HepG2 (cell line): Measurements from ENCODE around the gene NOP9. TPM values are rescaled to one million over a fixed set of nuclear protein-coding genes. Genes with fewer than 3 reads are reported as not detected.

Experiments used
- JARID2 ChIP-seq: sonication (generic); formaldehyde crosslinking; IDR thresholded peaks from 2 replicates; pipeline ENCODE4 v1.8.1; 2023; ENCODE audit warnings: missing genetic modification reagents, inconsistent platforms; ENCODE audit not compliant: insufficient replicate concordance
- KLF6 ChIP-seq: IDR thresholded peaks from 2 replicates; pipeline ENCODE4 v1.8.0; 2016; ENCODE audit warnings: missing biosample characterization, missing genetic modification reagents
- MEIS1 ChIP-seq: sonication (generic); formaldehyde crosslinking; IDR thresholded peaks from 2 replicates; pipeline ENCODE4 v1.9.0; 2021; ENCODE audit warnings: mild to moderate bottlenecking, missing genetic modification reagents, moderate library complexity, borderline replicate concordance
- MIER2 ChIP-seq: IDR thresholded peaks from 2 replicates; pipeline ENCODE4 v1.6.1; 2016; ENCODE audit warnings: missing biosample characterization, missing genetic modification reagents
- MTA3 ChIP-seq: sonication (generic); formaldehyde crosslinking; IDR thresholded peaks from 2 replicates; pipeline ENCODE4 v1.4.0; 2020; ENCODE audit warnings: missing genetic modification reagents
- NR0B2 ChIP-seq: sonication (generic); formaldehyde crosslinking; IDR thresholded peaks from 2 replicates; pipeline ENCODE4 v1.4.0; 2020; ENCODE audit warnings: mild to moderate bottlenecking, missing genetic modification reagents
- PBX2 ChIP-seq: IDR thresholded peaks from 2 replicates; pipeline ENCODE4 v1.6.1; 2016; ENCODE audit warnings: control low read depth
- POGZ ChIP-seq: sonication (generic); formaldehyde crosslinking; IDR thresholded peaks from 2 replicates; pipeline ENCODE4 v1.4.0; 2020; ENCODE audit warnings: mild to moderate bottlenecking, missing genetic modification reagents
- TGIF2 ChIP-seq: IDR thresholded peaks from 2 replicates; pipeline ENCODE4 v1.6.1; 2016; ENCODE audit warnings: control low read depth, missing compliant biosample characterization
- XRCC5 ChIP-seq: fragments of 200-400 bp; formaldehyde crosslinking; optimal IDR thresholded peaks from 2 replicates; pipeline ENCODE3; 2017; ENCODE audit warnings: mild to moderate bottlenecking, low read length
- ZBTB26 ChIP-seq: IDR thresholded peaks from 2 replicates; pipeline ENCODE4 v1.6.1; 2016; ENCODE audit warnings: missing compliant biosample characterization, missing genetic modification reagents, borderline replicate concordance
- ZFP36L1 ChIP-seq: sonication (generic); formaldehyde crosslinking; IDR thresholded peaks from 2 replicates; pipeline ENCODE4 v1.8.0; 2022; ENCODE audit warnings: mild to moderate bottlenecking, missing genetic modification reagents, moderate library complexity
- ZNF180 ChIP-seq: sonication (generic); formaldehyde crosslinking; IDR thresholded peaks from 2 replicates; pipeline ENCODE4 v1.4.0; 2020; ENCODE audit warnings: low read depth, missing genetic modification reagents, borderline replicate concordance
- ZNF451 ChIP-seq: sonication (generic); formaldehyde crosslinking; IDR thresholded peaks from 2 replicates; pipeline ENCODE4 v1.5.0; 2020; ENCODE audit warnings: mild to moderate bottlenecking, missing genetic modification reagents
- ZNF597 ChIP-seq: sonication (generic); formaldehyde crosslinking; IDR thresholded peaks from 2 replicates; pipeline ENCODE4 v1.5.0; 2020; ENCODE audit warnings: missing genetic modification reagents
- ZNF639 ChIP-seq: conservative IDR thresholded peaks from 2 replicates; pipeline ENCODE4 v1.6.1; 2018; ENCODE audit warnings: missing genetic modification reagents
- ZNF784 ChIP-seq: sonication (generic); formaldehyde crosslinking; IDR thresholded peaks from 2 replicates; pipeline ENCODE4 v1.5.1; 2020; ENCODE audit warnings: missing genetic modification reagents, mild to moderate bottlenecking, borderline replicate concordance
- polyA plus RNA-seq, 8 experiments: library from polyadenylated mRNA; depleted of rRNA in 3 of 8; stranded (reverse) in 7 of 8; unstranded in 1 of 8; fragments of >200 nt; fragmentation: Illumina TruSeq in 4 of 8; extraction: Trizol in 4 of 8; gene quantifications; 2 replicates each; pipeline versions ENCODE4 v1.2.1 to v1.2.3, GENCODE V29; 2011 to 2016; ENCODE audit warnings: low read depth in 4 of 8, missing spikeins in 1 of 8, mixed read lengths in 1 of 8; ENCODE audit not compliant: insufficient read depth in 1 of 8
- total RNA-seq, 5 experiments: library from RNA; depleted of rRNA; stranded (reverse); fragments of >200 nt; fragmentation: Illumina TruSeq; extraction: Trizol; gene quantifications; 2 replicates each; pipeline ENCODE4 v1.2.3, GENCODE V29; 2016; ENCODE audit warnings: low read depth in 1 of 5

Gene NOP9
- total and polyA plus RNA-seq, 2 of the 13 experiments (the other 11 are each of a cell fraction or from before 2014, with no cell fraction given): 24.5 to 61.6 TPM

- TF ChIP-seq POGZ (CRISPR knock-in tag) (peak; percentile 99), ZBTB26 (CRISPR knock-in tag) (peak; percentile 92), JARID2 (CRISPR knock-in tag) (peak; percentile 42), MEIS1 (CRISPR knock-in tag) (peak; percentile 94), PBX2 (CRISPR knock-in tag) (peak; percentile 14; the same call in 1 of the 2 replicates), ZNF639 (CRISPR knock-in tag) (peak; percentile 30), ZNF597 (CRISPR knock-in tag) (no peak; the same call in 1 of the 2 replicates), XRCC5 (peak; percentile 92), ZNF451 (peak; percentile 98), TGIF2 (peak; percentile 59), MIER2 (CRISPR knock-in tag) (peak; percentile 86), KLF6 (CRISPR knock-in tag) (peak; percentile 94), ZNF180 (CRISPR knock-in tag) (0 out of 2 replicates have a peak, but pooled peaks have one; percentile 41), NR0B2 (CRISPR knock-in tag) (peak; percentile 88), ZNF784 (CRISPR knock-in tag) (peak; percentile 100), MTA3 (CRISPR knock-in tag) (no peak), ZFP36L1 (peak; percentile 97)
Measured at GRCh38 chr14:24299255-24300191, at the start of gene NOP9, which contains the start of gene DHRS1 (continued).
